Calu3 (cell line): ENCODE results near the gene NDUFS2. TPM values are rescaled to one million over a fixed set of nuclear protein-coding genes. Genes with fewer than 3 reads are reported as not detected.
A peak's percentile ranks its signal among the peaks of the same experiment; 100 is the strongest.

Experiments used
- Bru-seq: library from RNA; stranded (reverse); fragments of 400-500 nt; gene quantifications from one replicate; lab custom pipeline; 2021; lab: Mats Ljungman, UMichigan
- BruChase-seq, 2 experiments: library from RNA; stranded (reverse); fragments of 400-500 nt; gene quantifications; one replicate each; lab custom pipeline; 2021; lab: Mats Ljungman, UMichigan
- BruUV-seq: library from RNA; stranded (reverse); fragments of 400-500 nt; replicated peaks from 2 replicates; lab custom pipeline; 2021; lab: Mats Ljungman, UMichigan
- CTCF ChIA-PET: fragments of 300-600 bp; sonication (Branson Sonifier 250); formaldehyde crosslinking; loops from one replicate; lab custom pipeline; 2022; ENCODE audit warnings: antibody characterized with exemption; lab: Charles Lee
- DNase-seq: peaks from one replicate; pipeline ENCODE4 v3.0.0; 2022
- H3K27ac Mint-ChIP-seq: one replicate; pipeline ENCODE4 v1.8.0; 2022; ENCODE audit warnings: mixed read lengths; ENCODE audit not compliant: unreplicated experiment
- H3K27me3 Mint-ChIP-seq: one replicate; pipeline ENCODE4 v1.8.0; 2022; ENCODE audit warnings: mixed read lengths; ENCODE audit not compliant: unreplicated experiment
- H3K36me3 Mint-ChIP-seq: one replicate; pipeline ENCODE4 v1.8.0; 2022; ENCODE audit warnings: mild to moderate bottlenecking, moderate library complexity, mixed read lengths; ENCODE audit not compliant: insufficient read depth, unreplicated experiment
- H3K4me1 Mint-ChIP-seq: one replicate; pipeline ENCODE4 v1.8.0; 2022; ENCODE audit warnings: mild to moderate bottlenecking, low read depth, mixed read lengths; ENCODE audit not compliant: unreplicated experiment
- H3K4me3 Mint-ChIP-seq: one replicate; pipeline ENCODE4 v1.8.0; 2022; ENCODE audit warnings: mild to moderate bottlenecking, low read depth, moderate library complexity, mixed read lengths; ENCODE audit not compliant: unreplicated experiment
- H3K9me3 Mint-ChIP-seq: one replicate; pipeline ENCODE4 v1.8.0; 2022; ENCODE audit warnings: low read depth, mixed read lengths; ENCODE audit not compliant: unreplicated experiment
- intact Hi-C: fragments of 100-400 bp; cut with micrococcal nuclease; formaldehyde crosslinking; loops from one replicate; pipeline ENCODE4 v1.10.0; 2022; ENCODE audit not compliant: unreplicated experiment
- long read RNA-seq: library from polyadenylated mRNA; stranded (forward); transcript quantifications from one replicate; pipeline ENCODE4 v2.0.0, GENCODE V29; 2022
- total RNA-seq: library from RNA; stranded (reverse); gene quantifications from 2 replicates; pipeline ENCODE4 v1.2.3, GENCODE V29; 2022
- TF ChIP-seq, protein P1 (sequence below): fragments of 200-600 bp; IDR thresholded peaks from one replicate; pipeline ENCODE4 v1.8.0; 2022; ENCODE audit warnings: antibody characterized with exemption; ENCODE audit not compliant: unreplicated experiment

NDUFS2 gene
- total RNA-seq (91.3 and 98.3 TPM in 2 replicates), Bru-seq, nascent RNA (percentile 80 among the genes with signal in this experiment), BruChase-seq, experiment 1, labeled RNA remaining after a 6-hour chase (percentile 92 among the genes with signal in this experiment), BruChase-seq, experiment 2, labeled RNA remaining after a 2-hour chase (percentile 87 among the genes with signal in this experiment)
- long read RNA-seq, partial matches to known transcripts, result 215 of 228 reads
- long read RNA-seq, other reads (novel, unspliced or antisense), result 12 of 228 reads

DNA sequence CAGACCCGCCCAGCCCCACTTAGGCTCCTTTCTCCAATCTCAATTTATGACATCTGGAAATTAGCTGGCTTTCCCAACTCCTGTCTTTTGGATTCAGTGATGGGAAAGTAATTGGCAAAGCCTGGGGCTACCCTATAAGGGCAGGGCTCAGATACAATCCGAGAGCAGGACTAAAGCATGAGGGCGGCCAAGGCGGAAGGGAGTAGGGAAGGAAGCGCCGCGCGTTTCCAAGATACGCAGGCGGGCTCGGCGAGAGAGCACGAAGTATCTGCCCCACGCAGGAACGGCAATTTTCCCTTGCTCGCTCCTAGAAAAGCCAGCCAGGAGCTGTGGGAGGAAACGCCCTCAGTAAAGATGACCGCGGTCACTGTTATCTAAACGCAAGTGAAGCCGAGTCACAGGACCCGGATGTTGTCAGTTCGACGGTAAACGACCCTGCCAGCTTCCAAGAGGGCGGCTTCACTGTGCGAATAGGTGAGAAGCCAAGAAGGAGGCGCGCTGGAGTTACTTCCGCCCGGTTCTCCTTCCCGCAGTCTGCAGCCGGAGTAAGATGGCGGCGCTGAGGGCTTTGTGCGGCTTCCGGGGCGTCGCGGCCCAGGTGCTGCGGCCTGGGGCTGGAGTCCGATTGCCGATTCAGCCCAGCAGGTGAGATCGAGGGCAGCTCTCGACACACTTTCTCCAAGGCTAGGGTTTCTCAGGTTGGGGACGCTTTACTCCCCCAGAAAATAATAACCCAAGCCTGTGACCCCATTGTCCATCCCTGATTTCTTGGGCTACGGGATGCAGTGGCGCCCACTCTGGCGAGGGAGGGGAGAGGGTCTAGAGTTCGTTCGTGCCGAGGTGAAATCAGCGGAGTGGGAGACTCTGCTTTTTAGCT is at the start of gene NDUFS2:
TSS of gene NDUFS2 (plus strand) at position 532 of the 877 bp plus-strand sequence. CDS start at position 551, 19 bp downstream.
- Mint-ChIP-seq H3K9me3 (no peaks in the 10 kb centered on the region), H3K27me3 (peaks cover 24% of the 10 kb centered on the region), H3K36me3 (peaks cover 20% of the 10 kb centered on the region), H3K4me1 (peaks cover 48% of the 10 kb centered on the region), H3K27ac (peak within 1 kb of the TSS; percentile 71), H3K4me3 (peak within 1 kb of the TSS; percentile 78)
- TSS peak; percentile 96 for BruUV-seq
- peak; percentile 96 for DNase-seq
- intact Hi-C loops, result loop anchor here (10.0 kb wide), 1 partner anchor 543 kb away; the partner anchor contains the start of gene DUSP12
- CTCF ChIA-PET, result interaction anchor here (0.5 to 2.2 kb wide), 8 partner anchors 15 to 1259 kb away, joined by 3 to 22 read pairs (median 6); partner anchors contain the start of genes DEDD, PCP4L1 and TOMM40L
- TF ChIP-seq, protein P1, sequence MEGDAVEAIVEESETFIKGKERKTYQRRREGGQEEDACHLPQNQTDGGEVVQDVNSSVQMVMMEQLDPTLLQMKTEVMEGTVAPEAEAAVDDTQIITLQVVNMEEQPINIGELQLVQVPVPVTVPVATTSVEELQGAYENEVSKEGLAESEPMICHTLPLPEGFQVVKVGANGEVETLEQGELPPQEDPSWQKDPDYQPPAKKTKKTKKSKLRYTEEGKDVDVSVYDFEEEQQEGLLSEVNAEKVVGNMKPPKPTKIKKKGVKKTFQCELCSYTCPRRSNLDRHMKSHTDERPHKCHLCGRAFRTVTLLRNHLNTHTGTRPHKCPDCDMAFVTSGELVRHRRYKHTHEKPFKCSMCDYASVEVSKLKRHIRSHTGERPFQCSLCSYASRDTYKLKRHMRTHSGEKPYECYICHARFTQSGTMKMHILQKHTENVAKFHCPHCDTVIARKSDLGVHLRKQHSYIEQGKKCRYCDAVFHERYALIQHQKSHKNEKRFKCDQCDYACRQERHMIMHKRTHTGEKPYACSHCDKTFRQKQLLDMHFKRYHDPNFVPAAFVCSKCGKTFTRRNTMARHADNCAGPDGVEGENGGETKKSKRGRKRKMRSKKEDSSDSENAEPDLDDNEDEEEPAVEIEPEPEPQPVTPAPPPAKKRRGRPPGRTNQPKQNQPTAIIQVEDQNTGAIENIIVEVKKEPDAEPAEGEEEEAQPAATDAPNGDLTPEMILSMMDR, result peak; percentile 34

DNA sequence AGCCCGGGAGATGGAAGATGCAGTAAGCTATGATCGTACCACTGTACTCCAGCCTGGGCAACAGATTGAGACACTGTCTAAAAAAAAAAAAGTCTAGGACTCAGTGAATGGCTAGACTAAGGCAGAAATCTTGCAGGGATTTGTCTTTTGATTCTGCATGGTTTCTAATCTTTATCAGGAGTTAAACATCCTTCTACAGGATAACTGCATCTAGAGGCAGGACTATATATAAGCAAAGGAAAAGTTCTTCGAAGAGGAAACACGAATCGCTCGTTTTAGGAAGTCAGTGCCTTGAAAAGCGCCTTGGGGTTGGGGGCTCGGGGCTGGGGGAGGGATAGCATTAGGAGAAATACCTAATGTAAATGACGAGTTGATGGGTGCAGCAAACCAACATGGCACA is 49.0 kb upstream of the NDUFS2 start:
- Mint-ChIP-seq H3K4me3 (peak overlapping the region; percentile 98), H3K9me3 (no peaks in the 10 kb centered on the region), H3K36me3 (peaks cover 31% of the 10 kb centered on the region), H3K4me1 (peaks cover 21% of the 10 kb centered on the region), H3K27ac (peak overlapping the region; percentile 100), H3K27me3 (no peaks in the 10 kb centered on the region)
- TF ChIP-seq, protein P1, result no peak
- intact Hi-C loops, result no loop called here
- no TSS peak for BruUV-seq
- CTCF ChIA-PET, result interaction anchor here (0.5 to 1.3 kb wide), 4 partner anchors 13 to 884 kb away, joined by 3 to 5 read pairs (median 3); partner anchors contain the start of gene PPOX
- DNase-seq, result no peak

DNA sequence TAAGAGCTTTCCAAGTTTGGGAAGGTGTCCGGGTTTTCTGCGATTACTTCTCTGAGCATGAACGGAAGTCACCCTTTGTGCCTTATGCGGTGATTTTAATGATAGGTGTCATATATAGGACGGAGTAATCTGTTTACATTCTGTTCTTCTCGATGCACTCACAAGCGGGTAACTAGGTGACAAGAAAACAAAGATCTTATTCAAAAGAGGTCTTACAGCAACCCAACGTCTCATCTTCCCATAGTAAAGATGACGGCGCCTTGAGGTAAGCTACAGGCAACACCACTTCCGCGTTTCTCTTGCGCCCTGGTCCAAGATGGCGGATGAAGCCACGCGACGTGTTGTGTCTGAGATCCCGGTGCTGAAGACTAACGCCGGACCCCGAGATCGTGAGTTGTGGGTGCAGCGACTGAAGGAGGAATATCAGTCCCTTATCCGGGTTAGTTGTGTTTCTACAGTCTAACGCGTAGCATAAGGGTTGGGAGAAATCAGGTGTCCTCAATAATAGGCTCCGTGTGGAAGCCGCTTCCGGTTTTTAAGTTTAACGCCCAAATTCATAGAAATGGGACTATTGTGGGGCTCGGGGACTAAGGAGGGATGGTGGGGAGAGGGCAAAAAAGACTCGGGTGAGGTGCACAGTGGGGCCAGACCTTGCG is 48.4 kb upstream of the NDUFS2 start, which contains the start of gene UFC1:
TSS of gene UFC1 (plus strand) at position 297 of the 656 bp plus-strand sequence. CDS start at position 317, 20 bp downstream.
- Mint-ChIP-seq H3K27ac (peak within 1 kb of the TSS; percentile 100), H3K4me1 (peaks cover 27% of the 10 kb centered on the region), H3K36me3 (peaks cover 35% of the 10 kb centered on the region), H3K9me3 (no peaks in the 10 kb centered on the region), H3K27me3 (no peaks in the 10 kb centered on the region), H3K4me3 (peak within 1 kb of the TSS; percentile 98)
- CTCF ChIA-PET, result interaction anchor here (0.5 to 1.3 kb wide), 4 partner anchors 12 to 883 kb away, joined by 3 to 5 read pairs (median 3); partner anchors contain the start of gene PPOX
- TSS peak; percentile 98 for BruUV-seq
- DNase-seq, result peak; percentile 84
- intact Hi-C loops, result no loop called here
- TF ChIP-seq, protein P1, result no peak
